GM15510 (cell line): ENCODE data around the gene LMNB1.

Source experiments
- POLR2A ChIP-seq: IDR thresholded peaks from 3 replicates; pipeline ENCODE4 v1.6.1; 2011; ENCODE audit warnings: borderline replicate concordance; ENCODE audit not compliant: insufficient read length; ENCODE audit errors: extremely low read depth

Gene LMNB1

GRCh38 chr5:126812199-126812570 is 35.2 kb downstream of the LMNB1 start:
- no peak for TF ChIP-seq POLR2A

GRCh38 chr5:126814721-126815404 is 37.9 kb downstream of the LMNB1 start:
- no peak for TF ChIP-seq POLR2A

- no peak for TF ChIP-seq POLR2A
Observed at GRCh38 chr5:126816649-126817048, 39.7 kb downstream of the LMNB1 start.

- TF ChIP-seq POLR2A = no peak
Observed at GRCh38 chr5:126818736-126819135, 41.8 kb downstream of the LMNB1 start.

- TF ChIP-seq POLR2A = no peak
Observed at GRCh38 chr5:126819253-126819652, 42.3 kb downstream of the LMNB1 start.

GRCh38 chr5:126826619-126827215 is 49.8 kb downstream of the LMNB1 start:
- no peak for TF ChIP-seq POLR2A

- TF ChIP-seq POLR2A = no peak
Observed at GRCh38 chr5:126829098-126829497, 52.2 kb downstream of the LMNB1 start.

- TF ChIP-seq POLR2A = no peak
Observed at GRCh38 chr5:126830061-126830460, 53.1 kb downstream of the LMNB1 start.

GRCh38 chr5:126831156-126831555 is 54.2 kb downstream of the LMNB1 start:
- TF ChIP-seq POLR2A = no peak

- no peak for TF ChIP-seq POLR2A
Observed at GRCh38 chr5:126836778-126837177, 59.8 kb downstream of the LMNB1 start.

GRCh38 chr5:126837242-126837641 is 60.3 kb downstream of the LMNB1 start:
- no peak for TF ChIP-seq POLR2A

- no peak for TF ChIP-seq POLR2A
Observed at GRCh38 chr5:126837906-126838539, 61.1 kb downstream of the LMNB1 start.

GRCh38 chr5:126846344-126846743 is 69.4 kb downstream of the LMNB1 start:
- no peak for TF ChIP-seq POLR2A

- no peak for TF ChIP-seq POLR2A
Observed at GRCh38 chr5:126846744-126847455, 70.0 kb downstream of the LMNB1 start.

GRCh38 chr5:126847456-126847820 is 70.5 kb downstream of the LMNB1 start:
- no peak for TF ChIP-seq POLR2A
